Suprapubic skin (tissue), 4 donors: ENCODE results near the gene TLE4.

Experiments
- EP300 ChIP-seq: sonication (generic); formaldehyde crosslinking; IDR thresholded peaks from one replicate; pipeline ENCODE4 v1.6.1; 2017; ENCODE audit warnings: antibody characterized with exemption
- POLR2A ChIP-seq, 2 donors: fragments of 450-650 bp; IDR thresholded peaks; one replicate each; pipeline ENCODE4 v1.6.1; 2017; ENCODE audit warnings: antibody characterized with exemption in 2 of 2, mild to moderate bottlenecking in 2 of 2, moderate library complexity in 2 of 2
- POLR2AphosphoS5 ChIP-seq, 3 donors: sonication (generic); formaldehyde crosslinking; IDR thresholded peaks; one replicate each; pipeline ENCODE4 v1.6.1; 2017; ENCODE audit warnings: antibody characterized with exemption in 3 of 3
- TF ChIP-seq, protein P1 (sequence below), 2 donors: fragments of 200-600 bp in 1 of 2; fragments of 450-650 bp in 1 of 2; sonication (generic) in 1 of 2; IDR thresholded peaks; one replicate each; pipeline ENCODE4 v1.5.1; 2016 to 2019; ENCODE audit warnings: antibody characterized with exemption in 2 of 2, mild to moderate bottlenecking in 1 of 2, moderate library complexity in 1 of 2

DNA sequence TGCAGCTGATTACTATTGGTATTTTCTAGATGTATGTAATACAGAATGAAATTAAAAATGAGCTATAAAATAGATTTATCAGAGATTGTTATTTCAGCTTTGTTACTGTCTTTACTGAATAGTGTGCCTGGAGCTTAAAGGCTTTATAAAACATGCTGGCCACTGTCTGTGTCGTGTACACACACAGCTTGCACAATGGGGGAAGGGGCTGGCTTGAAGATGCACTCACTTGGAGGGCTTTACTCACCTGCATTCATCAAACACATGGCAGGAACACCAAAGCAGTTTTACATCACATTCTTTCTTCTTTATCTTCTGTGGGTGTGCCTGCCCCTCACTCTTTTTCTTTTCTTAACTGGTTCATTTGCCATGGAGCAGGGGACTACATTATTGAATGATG, 60.9 kb downstream of the TLE4 start:
- TF ChIP-seq EP300 (no peak), POLR2A (IDR thresholded peaks at IDR 0.05) (no peak), POLR2AphosphoS5 (IDR thresholded peaks at IDR 0.05) (no peak)
- TF ChIP-seq, protein P1, sequence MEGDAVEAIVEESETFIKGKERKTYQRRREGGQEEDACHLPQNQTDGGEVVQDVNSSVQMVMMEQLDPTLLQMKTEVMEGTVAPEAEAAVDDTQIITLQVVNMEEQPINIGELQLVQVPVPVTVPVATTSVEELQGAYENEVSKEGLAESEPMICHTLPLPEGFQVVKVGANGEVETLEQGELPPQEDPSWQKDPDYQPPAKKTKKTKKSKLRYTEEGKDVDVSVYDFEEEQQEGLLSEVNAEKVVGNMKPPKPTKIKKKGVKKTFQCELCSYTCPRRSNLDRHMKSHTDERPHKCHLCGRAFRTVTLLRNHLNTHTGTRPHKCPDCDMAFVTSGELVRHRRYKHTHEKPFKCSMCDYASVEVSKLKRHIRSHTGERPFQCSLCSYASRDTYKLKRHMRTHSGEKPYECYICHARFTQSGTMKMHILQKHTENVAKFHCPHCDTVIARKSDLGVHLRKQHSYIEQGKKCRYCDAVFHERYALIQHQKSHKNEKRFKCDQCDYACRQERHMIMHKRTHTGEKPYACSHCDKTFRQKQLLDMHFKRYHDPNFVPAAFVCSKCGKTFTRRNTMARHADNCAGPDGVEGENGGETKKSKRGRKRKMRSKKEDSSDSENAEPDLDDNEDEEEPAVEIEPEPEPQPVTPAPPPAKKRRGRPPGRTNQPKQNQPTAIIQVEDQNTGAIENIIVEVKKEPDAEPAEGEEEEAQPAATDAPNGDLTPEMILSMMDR (IDR thresholded peaks at IDR 0.05): no peak
